K562 (cell line): Measurements from ENCODE around the gene ZNF609. TPM values are rescaled to one million over a fixed set of nuclear protein-coding genes. Genes with fewer than 3 reads are reported as not detected.

Source experiments
- ATAC-seq: fragments of 200-7000 bp; cut with Tn5 transposase; 3 replicates; pipeline ENCODE4 v1.9.1; 2020; ENCODE audit warnings: moderate library complexity
- BruUV-seq: library from RNA; stranded (reverse); fragments of 400-500 nt; replicated peaks from 2 replicates; lab custom pipeline; 2021; lab: Mats Ljungman, UMichigan
- CTCF ChIA-PET: fragments of 300-600 bp; formaldehyde crosslinking; extraction: SDS; loops from one replicate; lab custom pipeline; 2021; ENCODE audit warnings: low intra/inter-chr PET ratio; lab: Yijun Ruan, JAX
- POLR2A ChIA-PET: fragments of 300-600, 350-650 bp; sonication (Branson Sonifier 250); formaldehyde crosslinking; extraction: SDS; loops from one replicate; lab custom pipeline; 2021; ENCODE audit warnings: antibody characterized with exemption, inconsistent platforms; lab: Yijun Ruan, JAX
- DNase-seq, 4 experiments: peaks; one replicate each; pipeline versions ENCODE4 v3.0.0 to v3.0.0-alpha.2; 2011 to 2018; ENCODE audit warnings: low spot score in 3 of 4, mixed read lengths in 3 of 4; ENCODE audit errors: extremely low read depth in 1 of 4
- FAIRE-seq: peaks from 2 replicates; lab custom pipeline; 2011; peaks lifted over from hg19 to GRCh38; lab: Jason Lieb, UNC
- H2AFZ ChIP-seq: 2 replicates; pipeline ENCODE4 v1.6.0; 2011; ENCODE audit warnings: low read depth, low read length, control low read depth, inconsistent platforms
- H3K27ac ChIP-seq: fragments of 200-600 bp; 3 replicates; pipeline ENCODE4 v1.8.0; 2011; ENCODE audit warnings: low read depth, mild to moderate bottlenecking, control low read depth, inconsistent platforms, low read length, moderate library complexity, mixed read lengths; ENCODE audit errors: extremely low read depth
- H3K27me3 ChIP-seq, 2 experiments: fragments of 300-600 bp in 1 of 2; 2 replicates in 1 of 2; 3 replicates in 1 of 2; pipeline versions ENCODE4 v1.6.0 to v1.8.0; 2011; ENCODE audit warnings: inconsistent platforms in 2 of 2, low read length in 2 of 2, mild to moderate bottlenecking in 1 of 2, mixed read lengths in 1 of 2, moderate library complexity in 1 of 2; ENCODE audit not compliant: control insufficient read depth in 2 of 2, insufficient read depth in 2 of 2
- H3K36me3 ChIP-seq: fragments of 300-600 bp; 3 replicates; pipeline ENCODE4 v1.8.0; 2011; ENCODE audit warnings: mild to moderate bottlenecking, low read length, inconsistent platforms; ENCODE audit not compliant: control insufficient read depth, insufficient read depth
- H3K4me1 ChIP-seq, 2 experiments: fragments of 200-600 bp in 1 of 2; replicated peaks in 1 of 2; 2 replicates in 1 of 2; 3 replicates in 1 of 2; pipeline versions ENCODE4 v1.5.1 to v1.8.0; 2011; ENCODE audit warnings: inconsistent platforms in 2 of 2, low read length in 2 of 2, mild to moderate bottlenecking in 1 of 2, mixed read lengths in 1 of 2, moderate library complexity in 1 of 2; ENCODE audit not compliant: control insufficient read depth in 2 of 2, insufficient read depth in 2 of 2
- H3K4me2 ChIP-seq: 2 replicates; pipeline ENCODE4 v1.6.1; 2011; ENCODE audit warnings: low read length, control low read depth, inconsistent platforms, mixed read lengths; ENCODE audit not compliant: insufficient read depth
- H3K4me3 ChIP-seq: fragments of 200-600 bp; sonication (generic), shearing (Covaris generic); 2 replicates; pipeline ENCODE4 v1.5.1; 2016; ENCODE audit warnings: control low read depth, inconsistent platforms
- H3K79me2 ChIP-seq: fragments of 200-600 bp; 3 replicates; pipeline ENCODE4 v1.8.0; 2011; ENCODE audit warnings: low read length, inconsistent platforms; ENCODE audit not compliant: control insufficient read depth, insufficient read depth
- H3K9ac ChIP-seq, 2 experiments: 2 replicates each; pipeline versions ENCODE4 v1.6.0 to v1.6.1; 2011; ENCODE audit warnings: low read depth in 2 of 2, low read length in 2 of 2, control low read depth in 1 of 2, inconsistent platforms in 1 of 2, mild to moderate bottlenecking in 1 of 2, mixed read lengths in 1 of 2; ENCODE audit not compliant: insufficient read depth in 1 of 2
- H3K9me1 ChIP-seq: one replicate; pipeline ENCODE4 v1.6.0; 2011; ENCODE audit warnings: inconsistent platforms, mild to moderate bottlenecking, low read length, moderate library complexity; ENCODE audit not compliant: control insufficient read depth, insufficient read depth
- H3K9me3 ChIP-seq: replicated peaks from 2 replicates; pipeline ENCODE4 v1.5.1; 2011; ENCODE audit warnings: low read depth, low read length, inconsistent platforms; ENCODE audit not compliant: control insufficient read depth, insufficient read depth
- H4K20me1 ChIP-seq: replicated peaks from 2 replicates; pipeline ENCODE4 v1.6.1; 2011; ENCODE audit warnings: low read length, inconsistent platforms, mixed read lengths; ENCODE audit not compliant: control insufficient read depth, insufficient read depth
- CEBPB ChIP-seq: fragments of 450-650 bp; IDR thresholded peaks from 2 replicates; pipeline ENCODE4 v1.6.1; 2016; ENCODE audit warnings: missing genetic modification characterization, missing compliant biosample characterization
- MEIS2 ChIP-seq: fragments of 450-650 bp; IDR thresholded peaks from 2 replicates; pipeline ENCODE4 v1.6.1; 2014; ENCODE audit warnings: mild to moderate bottlenecking; ENCODE audit not compliant: partially characterized antibody
- NBN ChIP-seq: fragments of 450-650 bp; IDR thresholded peaks from 2 replicates; pipeline ENCODE4 v1.6.1; 2016; ENCODE audit warnings: low read depth, mild to moderate bottlenecking
- POLR2G ChIP-seq: fragments of 200-400 bp; formaldehyde crosslinking; IDR thresholded peaks from 2 replicates; pipeline ENCODE4 v1.6.1; 2017; ENCODE audit warnings: low read depth, mild to moderate bottlenecking, antibody characterized with exemption, low read length, moderate library complexity
- RCOR1 ChIP-seq, 2 experiments: IDR thresholded peaks; 2 replicates each; pipeline ENCODE4 v1.6.1; 2012; ENCODE audit warnings: low read depth in 2 of 2, low read length in 2 of 2, borderline replicate concordance in 1 of 2, improper control_type of control experiment in 1 of 2
- ZBTB40 ChIP-seq, 2 experiments: fragments of 450-650 bp in 1 of 2; sonication (generic) in 1 of 2; formaldehyde crosslinking in 1 of 2; IDR thresholded peaks; 2 replicates each; pipeline versions ENCODE4 v1.7.1 to v1.9.0; 2016 to 2022; ENCODE audit warnings: inconsistent platforms in 1 of 2, mild to moderate bottlenecking in 1 of 2, missing genetic modification reagents in 1 of 2
- WGBS: fragments of 100-300 bp; shearing (Covaris generic); methylation state at CpG from one replicate; pipeline ENCODE4 v1.1.6; 2016; ENCODE audit warnings: low coverage, mixed read lengths; ENCODE audit not compliant: insufficient coverage; ENCODE audit errors: missing lambda C conversion rate; 5-methylcytosine and 5-hydroxymethylcytosine counted together
- in situ Hi-C: fragments of 300-500 bp; cut with MboI; formaldehyde crosslinking; loops from 4 replicates; pipeline ENCODE4 v1.15.0; 2018; ENCODE audit warnings: inconsistent platforms, mixed read lengths
- intact Hi-C: fragments of 100-400 bp; cut with micrococcal nuclease; formaldehyde crosslinking; loops from 2 replicates; pipeline ENCODE4 v1.14.2; 2022
- polyA plus RNA-seq, 8 experiments: library from polyadenylated mRNA; depleted of rRNA in 4 of 8; stranded (reverse) in 5 of 8; unstranded in 3 of 8; fragments of >200 nt; fragmentation: Nextera tagmentation in 2 of 8; fragmentation: Illumina TruSeq in 1 of 8; extraction: Ambion mirVana in 2 of 8; extraction: Trizol in 1 of 8; gene quantifications; 2 replicates each; pipeline versions ENCODE4 v1.2.1 to v1.2.3, GENCODE V29; 2011 to 2014; ENCODE audit warnings: inconsistent platforms in 1 of 8, missing spikeins in 1 of 8
- total RNA-seq, 7 experiments: library from RNA; depleted of rRNA in 6 of 7; stranded (reverse); fragments of >200 nt in 6 of 7; fragmentation: Illumina TruSeq in 2 of 7; extraction: Trizol in 2 of 7; gene quantifications; 2 replicates each; pipeline versions ENCODE4 v1.2.1 to v1.2.3, GENCODE V29; 2011 to 2021; ENCODE audit warnings: low replicate concordance in 1 of 7
- TF ChIP-seq, protein P1 (sequence below), 2 experiments: IDR thresholded peaks in 1 of 2; conservative IDR thresholded peaks in 1 of 2; 2 replicates each; pipeline ENCODE4 v1.6.1; 2016; ENCODE audit warnings: low read depth in 2 of 2, mild to moderate bottlenecking in 1 of 2, missing compliant biosample characterization in 1 of 2, missing genetic modification characterization in 1 of 2, moderate library complexity in 1 of 2

Gene ZNF609
- total and polyA plus RNA-seq, 9 of the 15 experiments (the other 6 are each of a cell fraction or from before 2014, with no cell fraction given) = 3.0 to 38.7 (median 17.8) TPM

DNA sequence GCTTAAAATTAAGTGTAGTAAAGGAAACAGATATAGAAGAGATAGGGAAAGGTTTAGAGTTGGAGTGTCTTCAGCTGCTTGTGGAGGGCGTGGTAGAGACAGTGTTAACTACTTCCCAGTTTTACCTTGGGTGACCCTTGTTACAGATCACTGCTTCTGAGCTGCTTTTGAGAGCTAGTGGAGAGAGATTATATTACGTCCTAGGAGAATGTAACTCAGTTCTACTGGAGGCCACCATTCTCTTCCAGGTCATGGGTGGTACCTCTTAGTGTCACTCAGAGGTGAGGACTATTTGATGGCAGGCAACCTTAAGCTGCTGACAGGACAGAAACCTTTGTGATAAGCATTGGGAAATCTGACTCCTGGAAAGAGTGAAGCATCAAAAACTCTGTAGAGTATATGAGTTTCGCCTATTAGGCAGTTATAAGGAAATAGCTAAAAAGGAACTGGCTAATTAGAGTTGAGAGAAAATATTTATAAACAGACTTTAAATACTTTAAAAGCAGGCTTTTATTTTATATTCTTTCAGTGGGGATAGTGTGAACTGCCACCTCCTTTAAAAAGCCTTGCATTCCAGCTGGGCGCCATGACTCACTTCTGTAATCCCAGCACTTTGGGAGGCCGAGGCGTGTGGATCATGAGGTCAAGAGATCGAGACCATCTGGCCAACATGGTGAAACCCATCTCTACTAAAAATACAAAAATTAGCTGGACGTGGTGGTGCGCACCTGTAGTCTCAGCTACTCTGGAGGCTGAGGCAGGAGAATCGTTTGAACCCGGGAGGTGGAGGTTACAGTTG is 106.5 kb downstream of the ZNF609 start:
- POLR2A ChIA-PET = interaction anchor here (0.6 to 1.8 kb wide), 9 partner anchors 10 to 474 kb away, joined by 3 to 7 read pairs (median 3); no protein-coding TSS in a partner anchor
- Histone ChIP-seq H3K79me2 (peaks cover 90% of the 10 kb centered on the region), H4K20me1 (no peaks in the 10 kb centered on the region), H3K27ac (peak overlapping the region; percentile 35; the same call in 2 of the 3 replicates), H2AFZ (no peak overlapping the region), H3K9me3 (no peaks in the 10 kb centered on the region), H3K4me2 (peak overlapping the region; percentile 30), H3K4me1 (peaks cover 10 to 45% of the 10 kb centered on the region in 2 experiments), H3K27me3 (no peaks in the 10 kb centered on the region), H3K36me3 (peaks cover 11% of the 10 kb centered on the region), H3K9ac (no peak overlapping the region), H3K4me3 (no peak overlapping the region), H3K9me1 (no peaks in the 10 kb centered on the region)
- in situ Hi-C loops (no loop called here), intact Hi-C loops (loop anchor here (10.0 kb wide), 1 partner anchor 132 kb away; no protein-coding TSS in a partner anchor)
- WGBS = 59% methylated on average over 11 of the region's 11 CpGs
- ATAC-seq = peak; percentile 84
- BruUV-seq = no TSS peak
- peak; percentile 27 to 56 (median 39) for DNase-seq
- FAIRE-seq = peak; percentile 83
- CTCF ChIA-PET = no interaction called here
- peak; percentile 52; the same call in 1 of the 2 replicates for TF ChIP-seq ZBTB40 (IDR thresholded peaks at IDR 0.05)
- no peak for TF ChIP-seq ZBTB40 (CRISPR knock-in tag; IDR thresholded peaks at IDR 0.05)
- peak in 1 of 2 experiments; percentile 58; a peak in 1 of 4 replicates for TF ChIP-seq RCOR1 (IDR thresholded peaks at IDR 0.05; ENCODE audit: borderline replicate concordance in 1 of 2, low read depth in 2 of 2, low read length in 2 of 2)
- peak; percentile 82 for TF ChIP-seq MEIS2
- TF ChIP-seq, protein P1, sequence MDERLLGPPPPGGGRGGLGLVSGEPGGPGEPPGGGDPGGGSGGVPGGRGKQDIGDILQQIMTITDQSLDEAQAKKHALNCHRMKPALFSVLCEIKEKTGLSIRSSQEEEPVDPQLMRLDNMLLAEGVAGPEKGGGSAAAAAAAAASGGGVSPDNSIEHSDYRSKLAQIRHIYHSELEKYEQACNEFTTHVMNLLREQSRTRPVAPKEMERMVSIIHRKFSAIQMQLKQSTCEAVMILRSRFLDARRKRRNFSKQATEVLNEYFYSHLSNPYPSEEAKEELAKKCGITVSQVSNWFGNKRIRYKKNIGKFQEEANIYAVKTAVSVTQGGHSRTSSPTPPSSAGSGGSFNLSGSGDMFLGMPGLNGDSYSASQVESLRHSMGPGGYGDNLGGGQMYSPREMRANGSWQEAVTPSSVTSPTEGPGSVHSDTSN (CRISPR knock-in tag; IDR thresholded peaks at IDR 0.05; ENCODE audit: low read depth) = no peak
- TF ChIP-seq, protein P1 (tag; conservative IDR thresholded peaks at IDR 0.05; ENCODE audit: low read depth) = peak; percentile 78
- no peak for TF ChIP-seq POLR2G
- 0 out of 2 replicates have a peak, but pooled peaks have one; percentile 17 for TF ChIP-seq NBN
- TF ChIP-seq CEBPB (tag) = peak; percentile 41; the same call in 1 of the 2 replicates
